ENCODE data around the gene CHGA.

- TF ChIP-seq CTCF (conservative IDR thresholded peaks at IDR 0.05) (no peak), ZFX (IDR thresholded peaks at IDR 0.05) (no peak)
Observed at GRCh38 chr14:92923744-92924103, 774 bp downstream of the CHGA start.
